ENCODE measurements around the gene ZNF536. TPM values are rescaled to one million over a fixed set of nuclear protein-coding genes. Genes with fewer than 3 reads are reported as not detected.
"Not testable (repeated sequence)": the region's sequence is repeated elsewhere in the genome, so short reads cannot be mapped to it uniquely, and the experiment has no call there.

The ZNF536 gene
- total and polyA plus RNA-seq, 2 donors (not counting 1 experiment from before 2014, with no cell fraction given), result 0.50 TPM; not detected in 1

GRCh38 chr19:30444686-30445232 lies 72.6 kb downstream of the ZNF536 start:
- H3K9ac ChIP-seq (ENCODE audit: insufficient read depth, low read length), result no peak overlapping the region
- H3K4me3 ChIP-seq (replicated peaks in 1 of 4; ENCODE audit: control extremely low read depth in 1 of 4, insufficient read depth in 1 of 4, low read depth in 3 of 4, low read length in 4 of 4), result no peak overlapping the region
- H3K27ac ChIP-seq (ENCODE audit: insufficient read depth, low read length), result no peak overlapping the region
- H4K20me1 ChIP-seq (ENCODE audit: control insufficient read depth, extremely low read depth, insufficient read depth, low read length), result no peaks in the 10 kb centered on the region
- no peaks in the 10 kb centered on the region for H3K36me3 ChIP-seq (ENCODE audit: control insufficient read depth, insufficient read depth, low read length)
- H3K9me3 ChIP-seq (ENCODE audit: control insufficient read depth, insufficient read depth, low read depth, low read length), result no peaks in the 10 kb centered on the region
- no peaks in the 10 kb centered on the region for H3K4me1 ChIP-seq (ENCODE audit: control insufficient read depth, extremely low read depth, insufficient read depth, low read length)
- no peak overlapping the region for H3K4me2 ChIP-seq (ENCODE audit: extremely low read depth, insufficient read depth, low read length)
- H3K79me2 ChIP-seq (ENCODE audit: control insufficient read depth, insufficient read depth, low read length), result no peaks in the 10 kb centered on the region
- TF ChIP-seq CTCF (conservative IDR thresholded peaks at IDR 0.05 in 1 of 2, IDR thresholded peaks at IDR 0.05 in 1 of 2; ENCODE audit: low read depth in 1 of 2, low read length in 2 of 2) (no peak), EZH2 (IDR thresholded peaks at IDR 0.05; ENCODE audit: low read length, missing control alignments) (no peak)
- H2AFZ ChIP-seq (ENCODE audit: low read length), result no peak overlapping the region
- H3K27me3 ChIP-seq (ENCODE audit: control insufficient read depth, insufficient read depth, low read length), result no peaks in the 10 kb centered on the region
- no peak for DNase-seq (ENCODE audit: low read depth in 2 of 2)

DNA sequence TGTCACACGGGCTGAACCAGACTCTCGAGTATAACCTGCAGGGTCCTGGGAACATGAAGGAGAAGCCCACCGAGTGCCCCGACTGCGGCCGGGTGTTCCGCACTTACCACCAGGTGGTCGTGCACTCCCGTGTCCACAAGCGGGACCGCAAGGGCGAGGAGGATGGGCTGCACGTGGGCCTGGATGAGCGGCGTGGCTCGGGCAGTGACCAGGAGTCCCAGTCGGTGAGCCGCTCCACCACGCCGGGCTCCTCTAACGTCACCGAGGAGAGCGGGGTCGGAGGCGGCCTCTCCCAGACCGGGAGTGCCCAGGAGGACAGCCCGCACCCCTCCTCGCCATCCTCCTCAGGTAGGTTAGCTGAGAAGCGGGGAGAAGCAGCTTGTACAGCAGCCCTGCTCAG lies 73.2 kb downstream of the ZNF536 start:
- H3K9ac ChIP-seq (ENCODE audit: insufficient read depth, low read length), result no peak overlapping the region
- DNase-seq (ENCODE audit: low read depth in 2 of 2), result no peak

GRCh38 chr19:30446120-30446519 lies 73.9 kb downstream of the ZNF536 start:
- not testable (repeated sequence) for H3K36me3 ChIP-seq (ENCODE audit: control insufficient read depth, insufficient read depth, low read length); H3K9ac ChIP-seq (ENCODE audit: insufficient read depth, low read length); H3K4me2 ChIP-seq (ENCODE audit: extremely low read depth, insufficient read depth, low read length); H3K79me2 ChIP-seq (ENCODE audit: control insufficient read depth, insufficient read depth, low read length); H3K4me3 ChIP-seq (replicated peaks in 1 of 4; ENCODE audit: control extremely low read depth in 1 of 4, insufficient read depth in 1 of 4, low read depth in 3 of 4, low read length in 4 of 4); H2AFZ ChIP-seq (ENCODE audit: low read length); H3K4me1 ChIP-seq (ENCODE audit: control insufficient read depth, extremely low read depth, insufficient read depth, low read length); H3K27me3 ChIP-seq (ENCODE audit: control insufficient read depth, insufficient read depth, low read length); DNase-seq (ENCODE audit: low read depth in 2 of 2); H4K20me1 ChIP-seq (ENCODE audit: control insufficient read depth, extremely low read depth, insufficient read depth, low read length); H3K9me3 ChIP-seq (ENCODE audit: control insufficient read depth, insufficient read depth, low read depth, low read length); H3K27ac ChIP-seq (ENCODE audit: insufficient read depth, low read length)

More for the DNA sequence above, 73.2 kb downstream of the ZNF536 start:
- Histone ChIP-seq H3K79me2 (ENCODE audit: control insufficient read depth, insufficient read depth, low read length) (no peaks in the 10 kb centered on the region), H4K20me1 (ENCODE audit: control insufficient read depth, extremely low read depth, insufficient read depth, low read length) (no peaks in the 10 kb centered on the region), H3K36me3 (ENCODE audit: control insufficient read depth, insufficient read depth, low read length) (no peaks in the 10 kb centered on the region), H3K4me1 (ENCODE audit: control insufficient read depth, extremely low read depth, insufficient read depth, low read length) (no peaks in the 10 kb centered on the region), H3K27me3 (ENCODE audit: control insufficient read depth, insufficient read depth, low read length) (no peaks in the 10 kb centered on the region), H3K27ac (ENCODE audit: insufficient read depth, low read length) (no peak overlapping the region), H3K9me3 (ENCODE audit: control insufficient read depth, insufficient read depth, low read depth, low read length) (no peaks in the 10 kb centered on the region), H2AFZ (ENCODE audit: low read length) (no peak overlapping the region), H3K4me3 (replicated peaks in 1 of 4; ENCODE audit: control extremely low read depth in 1 of 4, insufficient read depth in 1 of 4, low read depth in 3 of 4, low read length in 4 of 4) (no peak overlapping the region), H3K4me2 (ENCODE audit: extremely low read depth, insufficient read depth, low read length) (no peak overlapping the region)
- TF ChIP-seq CTCF (conservative IDR thresholded peaks at IDR 0.05 in 1 of 2, IDR thresholded peaks at IDR 0.05 in 1 of 2; ENCODE audit: low read depth in 1 of 2, low read length in 2 of 2) (no peak), EZH2 (IDR thresholded peaks at IDR 0.05; ENCODE audit: low read length, missing control alignments) (no peak)
